NT2/D1 (cell line): Measurements from ENCODE around the gene SYAP1.

Experiments
- SUZ12 ChIP-seq: IDR thresholded peaks from 2 replicates; pipeline ENCODE4 v1.6.1; 2011; ENCODE audit not compliant: insufficient read length, insufficient read depth; ENCODE audit errors: extremely low read depth
- YY1 ChIP-seq: IDR thresholded peaks from 2 replicates; pipeline ENCODE4 v1.6.1; 2011; ENCODE audit not compliant: insufficient read length, insufficient read depth
- ZNF274 ChIP-seq: IDR thresholded peaks from 2 replicates; pipeline ENCODE4 v1.6.1; 2011; ENCODE audit warnings: mild to moderate bottlenecking, low read depth, low read length

GRCh38 chrX:16714504-16714903, 4.9 kb upstream of the SYAP1 start:
- TF ChIP-seq ZNF274, result no peak
- no peak for TF ChIP-seq YY1
- TF ChIP-seq SUZ12, result no peak
